ENCODE data around the gene PCDHA7. TPM values are rescaled to one million over a fixed set of nuclear protein-coding genes. Genes with fewer than 3 reads are reported as not detected.
"Not testable (repeated sequence)": the region's sequence is repeated elsewhere in the genome, so short reads cannot be mapped to it uniquely, and the experiment has no call there.

The PCDHA7 gene, protein sequence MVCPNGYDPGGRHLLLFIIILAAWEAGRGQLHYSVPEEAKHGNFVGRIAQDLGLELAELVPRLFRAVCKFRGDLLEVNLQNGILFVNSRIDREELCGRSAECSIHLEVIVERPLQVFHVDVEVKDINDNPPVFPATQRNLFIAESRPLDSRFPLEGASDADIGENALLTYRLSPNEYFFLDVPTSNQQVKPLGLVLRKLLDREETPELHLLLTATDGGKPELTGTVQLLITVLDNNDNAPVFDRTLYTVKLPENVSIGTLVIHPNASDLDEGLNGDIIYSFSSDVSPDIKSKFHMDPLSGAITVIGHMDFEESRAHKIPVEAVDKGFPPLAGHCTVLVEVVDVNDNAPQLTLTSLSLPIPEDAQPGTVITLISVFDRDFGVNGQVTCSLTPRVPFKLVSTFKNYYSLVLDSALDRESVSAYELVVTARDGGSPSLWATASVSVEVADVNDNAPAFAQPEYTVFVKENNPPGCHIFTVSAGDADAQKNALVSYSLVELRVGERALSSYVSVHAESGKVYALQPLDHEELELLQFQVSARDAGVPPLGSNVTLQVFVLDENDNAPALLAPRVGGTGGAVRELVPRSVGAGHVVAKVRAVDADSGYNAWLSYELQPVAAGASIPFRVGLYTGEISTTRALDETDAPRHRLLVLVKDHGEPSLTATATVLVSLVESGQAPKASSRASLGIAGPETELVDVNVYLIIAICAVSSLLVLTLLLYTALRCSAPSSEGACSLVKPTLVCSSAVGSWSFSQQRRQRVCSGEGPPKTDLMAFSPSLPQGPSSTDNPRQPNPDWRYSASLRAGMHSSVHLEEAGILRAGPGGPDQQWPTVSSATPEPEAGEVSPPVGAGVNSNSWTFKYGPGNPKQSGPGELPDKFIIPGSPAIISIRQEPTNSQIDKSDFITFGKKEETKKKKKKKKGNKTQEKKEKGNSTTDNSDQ
- 1.3 and 1.4 TPM in 2 replicates for total RNA-seq (2014; rRNA removed; shearing (Covaris generic))
- 1.5 and 3.1 TPM in 2 replicates for polyA plus RNA-seq (2015; cell fraction: cytosol; rRNA removed)
- polyA plus RNA-seq (2015; cell fraction: nucleus; rRNA removed) = 0.20 and 0.68 TPM in 2 replicates

DNA sequence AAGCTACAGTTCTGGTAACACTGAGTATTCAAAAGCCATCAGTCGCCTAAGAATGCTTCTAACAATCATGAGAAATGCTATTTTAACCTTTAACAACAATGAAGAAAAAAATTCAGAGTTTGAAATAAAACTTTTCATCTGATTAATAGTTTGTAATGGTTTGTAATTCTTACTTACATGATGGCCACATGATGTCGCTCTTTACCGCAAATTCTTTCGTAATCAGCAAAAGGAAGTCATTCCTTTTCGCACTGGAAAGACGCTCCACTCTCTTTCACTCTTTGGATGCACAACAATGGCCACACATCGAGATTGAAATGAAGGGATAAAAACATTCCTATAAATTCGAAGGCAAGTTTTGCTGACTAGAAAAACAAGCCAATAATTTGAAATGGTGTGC, at the start of gene PCDHA7:
Gene PCDHA7, plus strand, starts transcription at position 277 of the 400 bp plus-strand sequence. Its CDS starts 115 bp downstream, at position 392.
- DNase-seq (ENCODE audit: low read depth, low spot score) = peak; percentile 64
- in situ Hi-C loops (cut with HindIII; ENCODE audit: low pct_unique_long_range_greater_than_20kb, low sequenced_read_pairs) = no loop called here

DNA sequence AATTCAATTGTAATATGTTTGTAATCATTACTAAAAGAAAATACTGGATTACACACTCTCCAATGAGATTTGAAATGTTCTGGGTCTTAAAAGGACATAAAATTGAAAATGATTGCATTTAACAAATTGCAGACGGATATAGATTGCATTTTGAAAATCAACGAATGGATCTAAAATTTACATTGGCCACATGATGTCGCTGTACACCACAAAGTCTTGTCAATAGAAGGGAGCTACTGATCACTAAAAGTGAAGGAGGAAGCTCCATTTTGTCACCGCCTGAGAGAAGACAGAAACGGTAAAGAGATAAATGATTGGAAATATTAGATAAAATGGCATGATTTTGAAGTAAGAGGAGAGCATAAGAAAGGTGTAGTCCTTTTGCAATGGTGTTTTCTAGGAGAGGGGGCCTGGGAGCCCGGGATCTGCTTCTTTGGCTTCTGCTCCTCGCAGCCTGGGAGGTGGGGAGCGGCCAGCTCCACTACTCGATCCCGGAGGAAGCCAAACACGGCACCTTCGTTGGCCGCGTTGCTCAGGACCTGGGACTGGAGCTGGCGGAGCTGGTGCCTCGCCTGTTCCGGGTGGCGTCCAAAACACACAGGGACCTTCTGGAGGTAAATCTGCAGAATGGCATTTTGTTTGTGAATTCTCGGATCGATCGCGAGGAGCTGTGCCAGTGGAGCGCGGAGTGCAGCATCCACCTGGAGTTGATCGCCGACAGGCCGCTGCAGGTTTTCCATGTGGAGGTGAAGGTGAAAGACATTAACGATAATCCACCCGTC, 48.0 kb upstream of the PCDHA7 start, which contains the start of gene PCDHA1:
Gene PCDHA1, plus strand, starts transcription at position 236 of the 782 bp plus-strand sequence.
- peak; percentile 56 for DNase-seq (ENCODE audit: low read depth, low spot score)

DNA sequence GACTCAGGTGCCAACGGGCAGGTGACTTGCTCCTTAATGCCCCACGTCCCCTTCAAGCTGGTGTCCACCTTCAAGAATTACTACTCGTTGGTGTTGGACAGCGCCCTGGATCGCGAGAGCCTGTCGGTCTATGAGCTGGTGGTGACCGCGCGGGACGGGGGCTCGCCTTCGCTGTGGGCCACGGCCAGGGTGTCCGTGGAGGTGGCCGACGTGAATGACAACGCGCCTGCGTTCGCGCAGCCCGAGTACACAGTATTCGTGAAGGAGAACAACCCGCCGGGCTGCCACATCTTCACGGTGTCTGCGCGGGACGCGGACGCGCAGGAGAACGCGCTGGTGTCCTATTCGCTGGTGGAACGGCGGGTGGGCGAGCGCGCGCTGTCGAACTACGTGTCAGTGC, 46.6 kb upstream of the PCDHA7 start:
- DNase-seq (ENCODE audit: low read depth, low spot score); in situ Hi-C loops (cut with HindIII; ENCODE audit: low pct_unique_long_range_greater_than_20kb, low sequenced_read_pairs): not testable (repeated sequence)

More for the DNA sequence above, 48.0 kb upstream of the PCDHA7 start, which contains the start of gene PCDHA1:
- in situ Hi-C loops (cut with HindIII; ENCODE audit: low pct_unique_long_range_greater_than_20kb, low sequenced_read_pairs) = no loop called here

DNA sequence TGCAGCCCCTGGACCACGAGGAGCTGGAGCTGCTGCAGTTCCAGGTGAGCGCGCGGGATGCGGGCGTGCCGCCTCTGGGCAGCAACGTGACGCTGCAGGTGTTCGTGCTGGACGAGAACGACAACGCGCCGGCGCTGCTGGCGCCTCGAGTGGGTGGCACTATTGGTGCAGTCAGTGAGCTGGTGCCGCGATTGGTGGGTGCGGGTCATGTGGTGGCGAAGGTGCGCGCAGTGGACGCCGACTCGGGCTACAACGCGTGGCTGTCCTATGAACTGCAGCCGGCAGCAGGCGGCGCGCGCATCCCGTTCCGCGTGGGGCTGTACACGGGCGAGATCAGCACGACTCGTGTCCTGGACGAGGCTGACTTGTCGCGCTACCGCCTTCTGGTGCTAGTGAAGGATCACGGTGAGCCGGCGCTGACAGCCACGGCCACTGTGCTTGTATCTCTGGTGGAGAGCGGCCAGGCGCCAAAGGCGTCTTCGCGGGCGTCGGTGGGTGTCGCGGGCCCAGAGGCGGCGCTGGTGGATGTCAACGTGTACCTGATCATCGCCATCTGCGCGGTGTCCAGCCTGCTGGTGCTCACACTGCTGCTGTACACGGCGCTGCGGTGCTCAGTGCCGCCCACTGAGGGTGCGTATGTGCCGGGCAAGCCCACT, 46.1 kb upstream of the PCDHA7 start:
- DNase-seq (ENCODE audit: low read depth, low spot score); in situ Hi-C loops (cut with HindIII; ENCODE audit: low pct_unique_long_range_greater_than_20kb, low sequenced_read_pairs): not testable (repeated sequence)

DNA sequence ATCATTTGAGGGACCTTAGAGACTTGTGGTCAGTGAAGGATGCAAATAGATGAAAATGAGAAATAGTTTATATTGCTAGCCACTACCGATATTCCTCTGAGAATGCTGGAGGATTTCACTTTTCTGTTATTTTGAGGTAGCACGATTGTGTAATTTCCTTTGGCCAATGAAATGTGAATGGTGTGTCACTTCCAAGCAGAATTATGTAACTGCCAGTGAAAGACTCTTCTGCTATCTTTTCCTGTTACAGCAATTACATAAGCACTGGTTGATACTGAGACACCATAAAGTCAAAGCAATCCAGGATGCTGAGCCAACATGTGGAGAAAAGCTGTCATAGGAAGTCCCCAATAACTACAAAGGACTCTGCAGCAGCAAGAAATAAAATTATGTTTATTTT, 43.0 kb upstream of the PCDHA7 start:
- in situ Hi-C loops (cut with HindIII; ENCODE audit: low pct_unique_long_range_greater_than_20kb, low sequenced_read_pairs) = no loop called here
- no peak for DNase-seq (ENCODE audit: low read depth, low spot score)

DNA sequence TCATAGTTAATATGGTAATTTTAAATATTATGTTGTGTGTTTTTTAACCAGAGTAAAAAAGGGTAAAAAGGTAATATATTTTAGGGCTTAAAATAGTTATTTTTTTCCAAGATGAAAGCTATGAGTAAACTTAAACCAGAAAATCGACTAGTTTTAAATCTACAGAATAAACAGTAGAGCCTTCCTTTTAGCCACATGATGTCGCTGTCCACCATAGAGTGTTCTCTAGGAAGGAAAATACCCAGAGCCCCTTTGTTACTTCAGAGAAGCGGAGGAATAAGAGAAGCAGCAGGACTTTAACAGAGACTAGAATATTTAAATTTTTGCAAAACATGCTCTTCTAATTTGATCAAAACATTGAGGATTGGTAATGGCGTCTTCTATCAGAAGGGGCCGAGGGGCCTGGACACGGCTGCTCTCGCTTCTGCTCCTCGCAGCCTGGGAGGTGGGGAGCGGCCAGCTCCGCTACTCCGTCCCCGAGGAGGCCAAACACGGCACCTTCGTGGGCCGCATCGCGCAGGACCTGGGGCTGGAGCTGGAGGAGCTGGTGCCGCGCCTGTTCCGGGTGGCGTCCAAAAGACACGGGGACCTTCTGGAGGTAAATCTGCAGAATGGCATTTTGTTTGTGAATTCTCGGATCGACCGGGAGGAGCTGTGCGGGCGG, 39.3 kb upstream of the PCDHA7 start, which contains the start of gene PCDHA2:
Gene PCDHA2, plus strand, starts transcription at position 258 of the 664 bp plus-strand sequence.
- peak; percentile 53 for DNase-seq (ENCODE audit: low read depth, low spot score)
- in situ Hi-C loops (cut with HindIII; ENCODE audit: low pct_unique_long_range_greater_than_20kb, low sequenced_read_pairs) = no loop called here

DNA sequence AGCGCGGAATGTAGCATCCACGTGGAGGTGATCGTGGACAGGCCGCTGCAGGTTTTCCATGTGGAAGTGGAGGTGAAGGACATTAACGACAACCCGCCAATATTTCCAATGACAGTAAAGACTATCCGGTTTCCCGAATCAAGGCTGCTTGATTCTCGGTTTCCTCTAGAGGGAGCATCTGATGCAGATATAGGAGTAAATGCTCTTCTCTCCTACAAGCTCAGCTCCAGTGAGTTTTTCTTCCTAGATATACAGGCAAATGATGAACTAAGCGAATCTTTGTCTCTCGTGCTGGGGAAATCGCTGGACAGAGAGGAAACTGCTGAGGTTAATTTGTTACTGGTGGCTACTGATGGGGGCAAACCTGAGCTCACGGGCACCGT, 38.8 kb upstream of the PCDHA7 start:
- in situ Hi-C loops (cut with HindIII; ENCODE audit: low pct_unique_long_range_greater_than_20kb, low sequenced_read_pairs) = no loop called here
- DNase-seq (ENCODE audit: low read depth, low spot score) = peak; percentile 73

DNA sequence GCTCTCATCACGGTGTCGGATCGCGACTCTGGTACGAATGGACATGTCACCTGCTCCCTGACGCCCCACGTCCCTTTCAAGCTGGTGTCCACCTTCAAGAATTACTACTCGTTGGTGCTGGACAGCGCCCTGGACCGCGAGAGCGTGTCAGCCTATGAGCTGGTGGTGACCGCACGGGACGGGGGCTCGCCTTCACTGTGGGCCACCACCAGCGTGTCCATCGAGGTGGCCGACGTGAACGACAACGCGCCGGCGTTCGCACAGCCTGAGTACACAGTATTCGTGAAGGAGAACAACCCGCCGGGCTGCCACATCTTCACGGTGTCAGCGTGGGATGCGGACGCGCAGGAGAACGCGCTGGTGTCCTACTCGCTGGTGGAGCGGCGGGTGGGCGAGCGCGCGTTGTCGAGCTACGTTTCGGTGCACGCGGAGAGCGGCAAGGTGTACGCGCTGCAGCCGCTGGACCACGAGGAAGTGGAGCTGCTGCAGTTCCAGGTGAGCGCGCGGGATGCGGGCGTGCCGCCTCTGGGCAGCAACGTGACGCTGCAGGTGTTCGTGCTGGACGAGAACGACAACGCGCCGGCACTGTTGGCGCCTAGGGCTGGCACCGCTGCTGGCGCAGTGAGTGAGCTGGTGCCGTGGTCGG, 37.9 kb upstream of the PCDHA7 start:
- in situ Hi-C loops (cut with HindIII; ENCODE audit: low pct_unique_long_range_greater_than_20kb, low sequenced_read_pairs) = not testable (repeated sequence)

DNA sequence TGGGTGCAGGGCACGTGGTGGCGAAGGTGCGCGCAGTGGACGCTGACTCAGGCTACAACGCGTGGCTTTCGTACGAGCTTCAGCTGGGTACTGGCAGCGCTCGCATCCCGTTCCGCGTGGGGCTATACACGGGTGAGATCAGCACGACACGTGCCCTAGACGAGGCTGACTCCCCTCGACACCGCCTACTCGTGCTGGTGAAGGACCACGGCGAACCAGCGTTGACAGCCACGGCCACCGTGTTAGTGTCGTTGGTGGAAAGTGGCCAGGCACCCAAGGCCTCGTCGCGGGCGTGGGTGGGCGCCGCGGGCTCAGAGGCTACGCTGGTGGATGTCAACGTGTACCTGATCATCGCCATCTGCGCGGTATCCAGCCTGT, 37.4 kb upstream of the PCDHA7 start:
- in situ Hi-C loops (cut with HindIII; ENCODE audit: low pct_unique_long_range_greater_than_20kb, low sequenced_read_pairs) = no loop called here
- DNase-seq (ENCODE audit: low read depth, low spot score) = no peak

More for the DNA sequence above, 37.9 kb upstream of the PCDHA7 start:
- not testable (repeated sequence) for DNase-seq (ENCODE audit: low read depth, low spot score)

DNA sequence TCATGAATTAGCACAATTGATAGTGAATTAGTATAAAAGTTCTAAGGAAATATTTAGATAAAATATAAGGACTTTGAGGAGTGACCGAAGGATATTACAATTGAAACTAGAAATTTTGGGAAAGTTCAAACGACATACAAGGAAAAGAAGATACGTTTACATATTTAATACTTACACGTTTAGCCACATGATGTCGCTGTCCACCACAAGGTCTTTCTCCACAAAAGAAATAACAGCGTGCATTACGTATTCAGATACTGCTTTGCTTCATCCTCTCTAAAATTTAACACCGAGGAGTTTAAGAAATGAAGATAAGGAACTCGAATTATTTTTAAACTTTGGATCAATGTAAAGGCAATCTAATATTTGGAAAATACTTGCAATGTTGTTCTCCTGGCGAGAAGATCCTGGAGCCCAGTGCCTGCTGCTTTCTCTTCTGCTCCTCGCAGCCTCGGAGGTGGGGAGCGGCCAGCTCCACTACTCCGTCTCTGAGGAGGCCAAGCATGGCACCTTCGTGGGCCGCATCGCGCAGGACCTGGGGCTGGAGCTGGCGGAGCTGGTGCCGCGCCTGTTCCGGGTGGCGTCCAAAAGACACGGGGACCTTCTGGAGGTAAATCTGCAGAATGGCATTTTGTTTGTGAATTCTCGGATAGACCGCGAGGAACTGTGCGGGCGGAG, 33.1 kb upstream of the PCDHA7 start, which contains the start of gene PCDHA3:
Gene PCDHA3, plus strand, starts transcription at position 242 of the 678 bp plus-strand sequence.
- DNase-seq (ENCODE audit: low read depth, low spot score) = peak; percentile 61
- in situ Hi-C loops (cut with HindIII; ENCODE audit: low pct_unique_long_range_greater_than_20kb, low sequenced_read_pairs) = no loop called here

DNA sequence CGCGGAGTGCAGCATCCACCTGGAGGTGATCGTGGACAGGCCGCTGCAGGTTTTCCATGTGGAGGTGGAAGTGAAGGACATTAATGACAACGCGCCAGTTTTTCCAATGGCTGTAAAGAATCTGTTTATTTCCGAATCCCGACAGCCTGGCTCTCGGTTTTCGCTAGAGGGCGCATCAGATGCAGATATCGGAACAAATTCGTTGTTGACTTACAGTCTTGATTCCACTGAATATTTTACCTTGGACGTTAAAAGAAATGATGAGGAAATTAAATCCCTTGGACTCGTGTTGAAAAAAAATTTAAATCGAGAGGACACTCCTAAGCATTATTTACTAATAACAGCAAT, 32.6 kb upstream of the PCDHA7 start:
- in situ Hi-C loops (cut with HindIII; ENCODE audit: low pct_unique_long_range_greater_than_20kb, low sequenced_read_pairs) = no loop called here
- peak; percentile 54 for DNase-seq (ENCODE audit: low read depth, low spot score)

DNA sequence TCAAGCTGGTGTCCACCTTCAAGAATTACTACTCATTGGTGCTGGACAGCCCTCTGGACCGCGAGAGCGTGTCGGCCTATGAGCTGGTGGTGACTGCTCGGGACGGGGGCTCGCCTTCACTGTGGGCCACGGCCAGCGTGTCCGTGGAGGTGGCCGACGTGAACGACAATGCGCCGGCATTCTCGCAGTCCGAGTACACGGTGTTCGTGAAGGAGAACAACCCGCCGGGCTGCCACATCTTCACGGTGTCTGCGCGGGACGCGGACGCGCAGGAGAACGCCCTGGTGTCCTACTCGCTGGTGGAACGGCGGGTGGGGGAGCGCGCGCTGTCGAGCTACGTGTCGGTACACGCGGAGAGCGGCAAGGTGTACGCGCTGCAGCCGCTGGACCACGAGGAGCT, 31.7 kb upstream of the PCDHA7 start:
- DNase-seq (ENCODE audit: low read depth, low spot score); in situ Hi-C loops (cut with HindIII; ENCODE audit: low pct_unique_long_range_greater_than_20kb, low sequenced_read_pairs): not testable (repeated sequence)

DNA sequence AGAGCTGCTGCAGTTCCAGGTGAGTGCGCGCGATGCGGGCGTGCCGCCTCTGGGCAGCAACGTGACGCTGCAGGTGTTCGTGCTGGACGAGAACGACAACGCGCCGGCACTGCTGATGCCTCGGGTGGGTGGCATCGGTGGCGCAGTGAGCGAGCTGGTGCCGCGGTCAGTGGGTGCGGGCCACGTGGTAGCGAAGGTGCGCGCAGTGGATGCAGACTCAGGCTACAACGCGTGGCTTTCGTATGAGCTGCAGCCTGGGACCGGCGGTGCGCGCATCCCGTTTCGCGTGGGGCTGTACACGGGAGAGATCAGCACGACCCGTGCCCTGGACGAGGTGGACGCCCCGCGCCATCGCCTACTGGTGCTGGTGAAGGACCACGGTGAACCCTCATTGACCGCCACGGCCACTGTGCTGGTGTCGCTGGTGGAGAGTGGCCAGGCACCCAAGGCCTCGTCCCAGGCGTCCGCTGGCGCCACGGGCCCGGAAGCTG, 31.2 kb upstream of the PCDHA7 start:
- DNase-seq (ENCODE audit: low read depth, low spot score) = no peak
- in situ Hi-C loops (cut with HindIII; ENCODE audit: low pct_unique_long_range_greater_than_20kb, low sequenced_read_pairs) = no loop called here

DNA sequence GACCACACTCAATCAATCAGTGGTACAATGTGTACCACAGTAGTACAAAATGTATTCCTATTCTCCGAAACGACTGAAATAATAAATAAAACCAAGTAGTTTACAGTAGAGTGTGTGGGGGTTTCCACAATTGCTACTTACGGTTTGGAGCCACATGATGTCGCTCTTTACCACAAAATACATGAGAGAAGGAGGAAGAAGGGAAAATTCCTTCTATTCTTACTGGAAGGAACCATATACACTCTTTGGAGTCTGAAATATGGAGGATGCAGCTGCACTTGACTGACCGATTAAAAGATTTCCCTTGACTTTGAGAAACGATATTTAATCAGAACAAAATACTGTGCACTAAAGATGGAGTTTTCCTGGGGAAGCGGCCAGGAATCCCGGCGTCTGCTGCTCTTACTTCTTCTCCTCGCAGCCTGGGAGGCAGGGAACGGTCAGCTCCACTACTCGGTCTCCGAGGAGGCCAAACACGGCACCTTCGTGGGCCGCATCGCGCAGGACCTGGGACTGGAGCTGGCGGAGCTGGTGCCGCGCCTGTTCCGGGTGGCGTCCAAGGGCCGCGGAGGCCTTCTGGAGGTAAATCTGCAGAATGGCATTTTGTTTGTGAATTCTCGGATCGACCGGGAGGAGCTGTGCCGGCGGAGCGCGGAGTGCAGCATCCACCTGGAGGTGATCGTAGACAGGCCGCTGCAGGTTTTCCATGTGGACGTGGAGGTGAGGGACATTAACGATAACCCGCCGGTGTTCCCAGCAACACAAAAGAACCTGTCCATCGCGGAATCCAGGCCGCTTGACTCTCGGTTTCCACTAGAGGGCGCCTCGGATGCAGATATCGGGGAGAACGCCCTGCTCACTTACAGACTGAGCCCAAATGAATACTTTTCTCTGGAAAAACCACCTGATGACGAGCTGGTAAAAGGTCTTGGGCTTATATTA, 27.0 kb upstream of the PCDHA7 start, which contains the start of gene PCDHA4:
Gene PCDHA4, plus strand, starts transcription at position 235 of the 942 bp plus-strand sequence.
- peak; percentile 53 for DNase-seq (ENCODE audit: low read depth, low spot score)
- in situ Hi-C loops (cut with HindIII; ENCODE audit: low pct_unique_long_range_greater_than_20kb, low sequenced_read_pairs) = no loop called here

Measured in SK-MEL-5 (cell line).